Astrocyte of the cerebellum (primary cell): ENCODE data around the gene TIRAP.
A peak's percentile ranks its signal among the peaks of the same experiment; 100 is the strongest.
"Not testable (repeated sequence)": the region's sequence is repeated elsewhere in the genome, so short reads cannot be mapped to it uniquely, and the experiment has no call there.

ENCODE experiments used
- DNase-seq: peaks from one replicate; pipeline ENCODE4 v3.0.0-alpha.2; 2011; ENCODE audit warnings: low read depth
- H3K4me3 ChIP-seq: 2 replicates; pipeline ENCODE4 v1.5.1; 2011; ENCODE audit warnings: mild to moderate bottlenecking, low read depth, low read length, moderate library complexity
- CTCF ChIP-seq: IDR thresholded peaks from 2 replicates; pipeline ENCODE4 v1.5.1; 2012; ENCODE audit warnings: low read length, low read depth, moderate library complexity, mild to moderate bottlenecking; ENCODE audit errors: missing control alignments
- in situ Hi-C: cut with HindIII; loops from 2 replicates; pipeline ENCODE4 v1.10.0; 2017; ENCODE audit warnings: low sequenced_read_pairs

The TIRAP gene, protein sequence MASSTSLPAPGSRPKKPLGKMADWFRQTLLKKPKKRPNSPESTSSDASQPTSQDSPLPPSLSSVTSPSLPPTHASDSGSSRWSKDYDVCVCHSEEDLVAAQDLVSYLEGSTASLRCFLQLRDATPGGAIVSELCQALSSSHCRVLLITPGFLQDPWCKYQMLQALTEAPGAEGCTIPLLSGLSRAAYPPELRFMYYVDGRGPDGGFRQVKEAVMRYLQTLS

GRCh38 chr11:126282736-126283591 is at the start of gene TIRAP:
Gene TIRAP (plus strand): TSS chr11:126283093. CDS start chr11:126290895, 7,802 bp downstream.
- H3K4me3 ChIP-seq: peak within 1 kb of the TSS; percentile 57
- in situ Hi-C loops: no loop called here
- no peak for DNase-seq
- no peak for TF ChIP-seq CTCF

- no peak for DNase-seq
- in situ Hi-C loops: no loop called here
- no peak overlapping the region for H3K4me3 ChIP-seq
- TF ChIP-seq CTCF: no peak
These were observed 49.5 kb upstream of the TIRAP start for GRCh38 chr11:126233391-126233790.

GRCh38 chr11:126246636-126247035 is 36.3 kb upstream of the TIRAP start:
- H3K4me3 ChIP-seq: no peak overlapping the region
- TF ChIP-seq CTCF: no peak
- no peak for DNase-seq
- in situ Hi-C loops: no loop called here

DNA sequence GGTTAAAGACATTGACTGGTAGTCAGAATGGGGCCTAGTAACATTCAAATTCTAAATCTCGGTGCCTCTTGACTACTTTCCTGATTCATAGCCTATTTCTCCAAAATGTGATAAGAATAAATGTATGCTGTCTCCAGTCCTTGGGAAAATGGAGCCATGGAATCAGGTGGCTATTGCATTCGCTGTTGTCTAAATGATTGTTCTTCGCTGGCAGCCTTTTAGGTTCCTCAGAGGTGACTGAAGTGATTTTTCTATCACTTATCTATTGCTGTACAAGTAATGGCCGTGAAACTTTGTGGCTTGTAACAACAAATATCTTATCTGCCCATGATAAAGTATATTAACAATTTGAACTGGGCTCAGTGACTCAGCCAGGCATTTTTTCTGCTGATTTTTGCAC is 29.6 kb upstream of the TIRAP start:
- no peak for TF ChIP-seq CTCF

GRCh38 chr11:126254819-126255218 is 28.1 kb upstream of the TIRAP start:
- no peak for DNase-seq
- H3K4me3 ChIP-seq: no peak overlapping the region
- in situ Hi-C loops: no loop called here
- no peak for TF ChIP-seq CTCF

More for the DNA sequence above, 29.6 kb upstream of the TIRAP start:
- in situ Hi-C loops: no loop called here
- H3K4me3 ChIP-seq: no peak overlapping the region
- no peak for DNase-seq

GRCh38 chr11:126255507-126255906 is 27.4 kb upstream of the TIRAP start:
- in situ Hi-C loops, H3K4me3 ChIP-seq, DNase-seq: not testable (repeated sequence)

- in situ Hi-C loops: no loop called here
- TF ChIP-seq CTCF: no peak
- H3K4me3 ChIP-seq: no peak overlapping the region
- DNase-seq: no peak
These were observed 26.7 kb upstream of the TIRAP start for GRCh38 chr11:126256216-126256615.
